B cell (primary cell): Measurements from ENCODE around the gene KCNJ12. TPM values are rescaled to one million over a fixed set of nuclear protein-coding genes. Genes with fewer than 3 reads are reported as not detected.

Experiments used
- polyA plus RNA-seq: library from polyadenylated mRNA; depleted of rRNA; stranded (reverse); fragments of >200 nt; gene quantifications from 2 replicates; pipeline ENCODE4 v1.2.3, GENCODE V29; 2012
- total RNA-seq, 2 donors: library from RNA; stranded (reverse); fragments of 120-200 nt in 1 of 2; gene quantifications; 1 replicate in 1 of 2; 2 replicates in 1 of 2; pipeline versions ENCODE4 v1.2.3 to v1.2.4, GENCODE V29; 2013 to 2022

KCNJ12 gene
- total and polyA plus RNA-seq, 2 donors (not counting 1 experiment from before 2014, with no cell fraction given) = not detected

Other genes with a start within 250 kb of the KCNJ12 start
- gene DHRS7B, start 249.4 kb upstream of the KCNJ12 start, total RNA-seq = 13.4 and 14.2 TPM in 2 replicates
- gene DHRS7B, start 249.4 kb upstream of the KCNJ12 start, polyA plus RNA-seq = 5.9 and 8.2 TPM in 2 replicates
- gene TMEM11, start 162.2 kb upstream of the KCNJ12 start, total RNA-seq = 24.7 and 25.3 TPM in 2 replicates
- gene TMEM11, start 162.2 kb upstream of the KCNJ12 start, polyA plus RNA-seq = 13.0 and 21.4 TPM in 2 replicates
- 6.2 and 6.7 TPM in 2 replicates for gene NATD1, start 122.9 kb upstream of the KCNJ12 start, total RNA-seq
- 2.0 and 3.1 TPM in 2 replicates for gene NATD1, start 122.9 kb upstream of the KCNJ12 start, polyA plus RNA-seq
- 114 and 118 TPM in 2 replicates for gene MAP2K3, start 91.6 kb upstream of the KCNJ12 start, total RNA-seq
- gene MAP2K3, start 91.6 kb upstream of the KCNJ12 start, polyA plus RNA-seq = 61.0 and 77.4 TPM in 2 replicates